ENCODE results near the gene SLC2A5.
"Not testable (repeated sequence)": the region's sequence is repeated elsewhere in the genome, so short reads cannot be mapped to it uniquely, and the experiment has no call there.

The SLC2A5 gene

GRCh38 chr1:9038881-9039760 is 30.3 kb downstream of the SLC2A5 start:
- in situ Hi-C loops (cut with MboI; ENCODE audit: low sequenced_read_pairs): no loop called here

GRCh38 chr1:9038338-9038650 is 31.1 kb downstream of the SLC2A5 start:
- in situ Hi-C loops (cut with MboI; ENCODE audit: low sequenced_read_pairs): no loop called here

GRCh38 chr1:9037476-9038337 is 31.7 kb downstream of the SLC2A5 start:
- in situ Hi-C loops (cut with MboI; ENCODE audit: low sequenced_read_pairs): no loop called here

GRCh38 chr1:9035226-9035625 is 34.2 kb downstream of the SLC2A5 start:
- in situ Hi-C loops (cut with MboI; ENCODE audit: low sequenced_read_pairs): no loop called here

GRCh38 chr1:9033363-9033762 is 36.1 kb downstream of the SLC2A5 start:
- in situ Hi-C loops (cut with MboI; ENCODE audit: low sequenced_read_pairs): no loop called here

- in situ Hi-C loops (cut with MboI; ENCODE audit: low sequenced_read_pairs): no loop called here
Observed at GRCh38 chr1:9031484-9032259, 37.8 kb downstream of the SLC2A5 start.

GRCh38 chr1:9031077-9031476 is 38.4 kb downstream of the SLC2A5 start:
- in situ Hi-C loops (cut with MboI; ENCODE audit: low sequenced_read_pairs): not testable (repeated sequence)

- in situ Hi-C loops (cut with MboI; ENCODE audit: low sequenced_read_pairs): no loop called here
Observed at GRCh38 chr1:9028921-9029705, 40.3 kb downstream of the SLC2A5 start.

- in situ Hi-C loops (cut with MboI; ENCODE audit: low sequenced_read_pairs): no loop called here
Observed at GRCh38 chr1:9027307-9027706, 42.1 kb downstream of the SLC2A5 start.

- in situ Hi-C loops (cut with MboI; ENCODE audit: low sequenced_read_pairs): no loop called here
Observed at GRCh38 chr1:9025449-9025848, 44.0 kb downstream of the SLC2A5 start.

GRCh38 chr1:9024837-9025236 is 44.6 kb downstream of the SLC2A5 start:
- in situ Hi-C loops (cut with MboI; ENCODE audit: low sequenced_read_pairs): no loop called here

GRCh38 chr1:9022773-9023172 is 46.7 kb downstream of the SLC2A5 start:
- in situ Hi-C loops (cut with MboI; ENCODE audit: low sequenced_read_pairs): no loop called here

- in situ Hi-C loops (cut with MboI; ENCODE audit: low sequenced_read_pairs): not testable (repeated sequence)
Observed at GRCh38 chr1:9022026-9022738, 47.3 kb downstream of the SLC2A5 start.

GRCh38 chr1:9020305-9020704 is 49.1 kb downstream of the SLC2A5 start:
- in situ Hi-C loops (cut with MboI; ENCODE audit: low sequenced_read_pairs): no loop called here

- in situ Hi-C loops (cut with MboI; ENCODE audit: low sequenced_read_pairs): no loop called here
Observed at GRCh38 chr1:9019896-9020295, 49.5 kb downstream of the SLC2A5 start.

- in situ Hi-C loops (cut with MboI; ENCODE audit: low sequenced_read_pairs): no loop called here
Observed at GRCh38 chr1:9018333-9018732, 51.1 kb downstream of the SLC2A5 start.

GRCh38 chr1:9016455-9016854 is 53.0 kb downstream of the SLC2A5 start:
- in situ Hi-C loops (cut with MboI; ENCODE audit: low sequenced_read_pairs): no loop called here

- in situ Hi-C loops (cut with MboI; ENCODE audit: low sequenced_read_pairs): no loop called here
Observed at GRCh38 chr1:9014475-9015375, 54.7 kb downstream of the SLC2A5 start.

- in situ Hi-C loops (cut with MboI; ENCODE audit: low sequenced_read_pairs): no loop called here
Observed at GRCh38 chr1:9013819-9014218, 55.6 kb downstream of the SLC2A5 start.
